SKM-1 treated with dmso at 0.1 percent for 144 hours (cell line): ENCODE results near the gene CCNY.

Source experiments
- DNase-seq: peaks from one replicate; lab custom pipeline; 2025; ENCODE audit not compliant: unreplicated experiment; lab: John Stamatoyannopoulos, UW

The CCNY gene

GRCh38 chr10:35379226-35380137, 43.2 kb downstream of the CCNY start:
- DNase-seq: peak; percentile 16

GRCh38 chr10:35382096-35382495, 45.8 kb downstream of the CCNY start:
- no peak for DNase-seq

GRCh38 chr10:35384265-35384868, 48.1 kb downstream of the CCNY start:
- no peak for DNase-seq

- no peak for DNase-seq
Measured at GRCh38 chr10:35386594-35387174, 50.4 kb downstream of the CCNY start.

GRCh38 chr10:35387768-35388167, 51.5 kb downstream of the CCNY start:
- no peak for DNase-seq

- DNase-seq: no peak
Measured at GRCh38 chr10:35388197-35388596, 51.9 kb downstream of the CCNY start.

- no peak for DNase-seq
Measured at GRCh38 chr10:35388682-35389081, 52.4 kb downstream of the CCNY start.

GRCh38 chr10:35390161-35390840, 54.0 kb downstream of the CCNY start:
- DNase-seq: no peak

- no peak for DNase-seq
Measured at GRCh38 chr10:35390843-35391152, 54.5 kb downstream of the CCNY start.

- no peak for DNase-seq
Measured at GRCh38 chr10:35391153-35391953, 55.0 kb downstream of the CCNY start.

GRCh38 chr10:35391954-35392262, 55.6 kb downstream of the CCNY start:
- DNase-seq: no peak

- no peak for DNase-seq
Measured at GRCh38 chr10:35392482-35393228, 56.3 kb downstream of the CCNY start.

GRCh38 chr10:35394411-35394851, 58.1 kb downstream of the CCNY start:
- no peak for DNase-seq

- no peak for DNase-seq
Measured at GRCh38 chr10:35394934-35395333, 58.6 kb downstream of the CCNY start.

GRCh38 chr10:35396560-35397434, 60.5 kb downstream of the CCNY start:
- DNase-seq: no peak

- DNase-seq: no peak
Measured at GRCh38 chr10:35397953-35398352, 61.6 kb downstream of the CCNY start.

- DNase-seq: no peak
Measured at GRCh38 chr10:35398355-35398754, 62.0 kb downstream of the CCNY start.

- DNase-seq: no peak
Measured at GRCh38 chr10:35398908-35399307, 62.6 kb downstream of the CCNY start.

- DNase-seq: no peak
Measured at GRCh38 chr10:35399414-35400009, 63.2 kb downstream of the CCNY start.
